ENCODE data around the gene MRPS14.

DNA sequence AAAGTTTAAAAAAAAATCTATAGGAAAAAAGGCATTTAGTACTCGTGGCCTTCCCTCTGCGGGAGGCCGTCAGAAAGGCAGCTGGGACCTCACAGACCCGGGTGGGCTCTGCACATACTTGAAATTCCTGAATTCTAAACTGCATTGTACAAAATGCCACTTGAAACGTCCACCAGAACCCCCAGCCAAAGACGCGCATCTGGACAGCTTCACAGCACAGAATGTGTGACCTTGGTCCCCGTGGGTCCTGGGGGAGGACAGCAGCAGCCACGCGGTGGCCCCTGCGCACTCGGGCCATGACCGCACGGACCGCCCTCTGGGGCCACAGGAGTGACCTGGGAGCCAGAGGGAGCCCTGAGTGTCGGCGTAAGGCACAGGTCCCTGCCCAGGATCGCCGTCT, 20.6 kb upstream of the MRPS14 start:
- TF ChIP-seq, protein P1, sequence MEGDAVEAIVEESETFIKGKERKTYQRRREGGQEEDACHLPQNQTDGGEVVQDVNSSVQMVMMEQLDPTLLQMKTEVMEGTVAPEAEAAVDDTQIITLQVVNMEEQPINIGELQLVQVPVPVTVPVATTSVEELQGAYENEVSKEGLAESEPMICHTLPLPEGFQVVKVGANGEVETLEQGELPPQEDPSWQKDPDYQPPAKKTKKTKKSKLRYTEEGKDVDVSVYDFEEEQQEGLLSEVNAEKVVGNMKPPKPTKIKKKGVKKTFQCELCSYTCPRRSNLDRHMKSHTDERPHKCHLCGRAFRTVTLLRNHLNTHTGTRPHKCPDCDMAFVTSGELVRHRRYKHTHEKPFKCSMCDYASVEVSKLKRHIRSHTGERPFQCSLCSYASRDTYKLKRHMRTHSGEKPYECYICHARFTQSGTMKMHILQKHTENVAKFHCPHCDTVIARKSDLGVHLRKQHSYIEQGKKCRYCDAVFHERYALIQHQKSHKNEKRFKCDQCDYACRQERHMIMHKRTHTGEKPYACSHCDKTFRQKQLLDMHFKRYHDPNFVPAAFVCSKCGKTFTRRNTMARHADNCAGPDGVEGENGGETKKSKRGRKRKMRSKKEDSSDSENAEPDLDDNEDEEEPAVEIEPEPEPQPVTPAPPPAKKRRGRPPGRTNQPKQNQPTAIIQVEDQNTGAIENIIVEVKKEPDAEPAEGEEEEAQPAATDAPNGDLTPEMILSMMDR (IDR thresholded peaks at IDR 0.05), result no peak
- TF ChIP-seq EP300 (IDR thresholded peaks at IDR 0.05) (no peak), POLR2A (IDR thresholded peaks at IDR 0.05; ENCODE audit: low read depth) (no peak), POLR2AphosphoS5 (IDR thresholded peaks at IDR 0.05) (no peak)

Measured in esophagus muscularis mucosa (tissue), 4 donors.